CD4-positive, alpha-beta T cell treated with Interleukin-4 for 1 hour (primary cell): Measurements from ENCODE around the gene CDC37L1.
A peak's percentile ranks its signal among the peaks of the same experiment; 100 is the strongest.
"Not testable (repeated sequence)": the region's sequence is repeated elsewhere in the genome, so short reads cannot be mapped to it uniquely, and the experiment has no call there.

ENCODE experiments used
- DNase-seq, 2 donors: peaks; one replicate each; pipeline ENCODE4 v3.0.0-alpha.2; 2020 to 2022

The CDC37L1 gene

GRCh38 chr9:4679268-4680172 is at the start of gene CDC37L1:
Gene CDC37L1, plus strand, starts transcription at chr9:4679569. Its CDS starts 199 bp downstream, at chr9:4679768.
- peak; percentile 98 for DNase-seq

DNA sequence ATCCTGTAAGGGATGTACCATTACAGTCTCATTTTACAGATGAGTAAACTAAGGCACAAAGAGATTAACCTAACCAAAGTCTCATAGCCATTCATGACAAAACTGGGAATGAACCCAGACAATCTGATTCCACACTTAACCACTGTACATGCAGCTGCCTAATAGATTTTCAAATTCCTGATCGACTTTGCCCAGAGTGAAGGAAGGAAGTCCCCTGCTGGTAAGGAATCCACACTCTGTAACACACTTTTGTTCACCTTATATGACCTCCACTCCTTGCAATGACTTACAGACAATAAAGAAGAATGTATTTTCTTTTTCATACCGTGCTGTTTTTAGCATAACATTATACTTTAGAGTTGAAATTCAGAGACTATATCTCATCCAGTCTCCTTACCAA is 48.5 kb upstream of the CDC37L1 start:
- DNase-seq, result no peak

- no peak for DNase-seq
These were observed 40.4 kb upstream of the CDC37L1 start for GRCh38 chr9:4638968-4639367.

- DNase-seq, result no peak
These were observed 39.9 kb upstream of the CDC37L1 start for GRCh38 chr9:4639420-4639819.

- DNase-seq, result peak; percentile 33 to 53
These were observed 39.3 kb upstream of the CDC37L1 start for GRCh38 chr9:4640027-4640426.

DNA sequence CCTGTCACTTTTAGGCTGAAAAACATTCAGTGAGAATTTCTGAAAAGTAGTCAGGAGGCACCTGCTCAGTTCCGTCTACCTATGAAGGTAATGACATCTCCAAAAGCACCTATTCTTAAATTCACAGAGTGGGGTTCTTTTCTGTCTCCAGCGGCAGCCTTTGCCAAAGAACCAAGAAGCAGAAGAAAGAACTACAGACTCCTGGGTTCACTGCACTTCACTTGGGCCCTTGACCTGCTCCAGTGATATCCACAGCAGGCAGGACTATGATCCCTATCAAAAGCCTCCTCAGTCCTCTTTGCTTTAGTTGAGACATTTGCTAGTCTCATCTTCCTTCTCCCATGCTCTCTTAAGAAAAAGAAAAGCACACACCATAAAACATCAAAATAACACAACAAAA is 37.0 kb upstream of the CDC37L1 start:
- DNase-seq, result no peak

- DNase-seq, result no peak
These were observed 25.3 kb upstream of the CDC37L1 start for GRCh38 chr9:4654084-4654483.

DNA sequence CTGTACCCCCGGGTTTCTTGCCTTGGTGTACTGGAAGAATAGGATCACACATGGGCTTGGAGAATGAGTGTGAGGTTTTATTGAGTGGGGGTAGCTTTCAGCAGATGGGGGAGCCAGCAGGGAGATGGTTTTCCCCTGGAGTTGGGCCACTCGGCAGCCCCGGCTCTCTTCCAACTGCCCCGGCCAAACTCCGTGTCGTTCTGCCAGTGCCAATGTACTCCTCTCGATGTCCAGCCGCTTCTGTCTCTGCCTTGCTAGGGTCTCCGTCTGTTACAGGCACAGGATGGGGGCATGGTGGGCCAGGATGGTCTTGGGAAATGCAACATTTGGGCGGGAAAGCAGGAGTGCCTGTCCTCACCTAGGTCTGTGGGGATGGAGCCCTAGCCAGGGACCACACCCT is 24.8 kb upstream of the CDC37L1 start:
- DNase-seq, result no peak

DNA sequence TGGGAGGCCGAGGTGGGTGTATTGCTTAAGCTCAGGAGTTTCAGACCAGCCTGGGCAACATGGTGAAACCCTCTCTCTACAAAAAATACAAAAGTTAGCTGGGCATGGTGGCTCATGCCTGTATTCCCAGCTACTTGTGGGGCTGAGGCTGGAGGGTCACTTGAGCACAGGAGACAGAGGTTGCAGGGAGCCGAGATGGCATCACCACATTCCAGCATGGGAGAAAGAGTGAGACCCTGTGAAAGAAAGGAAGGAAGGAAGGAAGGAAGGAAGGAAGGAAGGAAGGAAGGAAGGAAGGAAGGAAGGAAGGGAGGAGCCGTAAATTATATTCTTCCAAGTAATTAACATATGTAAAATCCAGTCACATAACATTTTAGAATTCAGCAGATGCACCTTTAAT is 23.2 kb upstream of the CDC37L1 start:
- not testable (repeated sequence) for DNase-seq

DNA sequence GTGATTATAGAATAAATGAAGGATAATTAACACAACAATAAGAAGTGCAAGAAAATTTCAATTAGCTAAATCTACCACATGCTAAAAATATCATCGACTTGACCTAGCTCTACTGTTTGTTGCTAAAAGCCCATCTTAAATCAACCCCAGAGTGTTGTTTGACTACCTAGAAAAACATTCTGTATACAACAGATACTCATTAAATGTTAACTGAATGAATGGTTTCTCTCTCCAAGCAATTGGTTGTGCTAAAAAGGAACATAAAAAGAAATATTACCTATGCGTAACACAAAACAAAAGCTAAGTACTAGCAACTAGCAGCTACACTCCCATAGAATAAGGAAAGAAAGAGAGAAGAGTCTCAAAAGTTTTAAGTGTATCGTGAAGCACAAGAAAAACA is 22.7 kb upstream of the CDC37L1 start:
- no peak for DNase-seq

GRCh38 chr9:4657426-4658159 is 21.8 kb upstream of the CDC37L1 start:
- no peak for DNase-seq

GRCh38 chr9:4660665-4661064 is 18.7 kb upstream of the CDC37L1 start:
- DNase-seq, result not testable (repeated sequence)

- DNase-seq, result no peak
These were observed 18.2 kb upstream of the CDC37L1 start for GRCh38 chr9:4661165-4661564.

- DNase-seq, result peak in 1 of 2 donors; percentile 49
These were observed 17.8 kb upstream of the CDC37L1 start for GRCh38 chr9:4661611-4662010.

DNA sequence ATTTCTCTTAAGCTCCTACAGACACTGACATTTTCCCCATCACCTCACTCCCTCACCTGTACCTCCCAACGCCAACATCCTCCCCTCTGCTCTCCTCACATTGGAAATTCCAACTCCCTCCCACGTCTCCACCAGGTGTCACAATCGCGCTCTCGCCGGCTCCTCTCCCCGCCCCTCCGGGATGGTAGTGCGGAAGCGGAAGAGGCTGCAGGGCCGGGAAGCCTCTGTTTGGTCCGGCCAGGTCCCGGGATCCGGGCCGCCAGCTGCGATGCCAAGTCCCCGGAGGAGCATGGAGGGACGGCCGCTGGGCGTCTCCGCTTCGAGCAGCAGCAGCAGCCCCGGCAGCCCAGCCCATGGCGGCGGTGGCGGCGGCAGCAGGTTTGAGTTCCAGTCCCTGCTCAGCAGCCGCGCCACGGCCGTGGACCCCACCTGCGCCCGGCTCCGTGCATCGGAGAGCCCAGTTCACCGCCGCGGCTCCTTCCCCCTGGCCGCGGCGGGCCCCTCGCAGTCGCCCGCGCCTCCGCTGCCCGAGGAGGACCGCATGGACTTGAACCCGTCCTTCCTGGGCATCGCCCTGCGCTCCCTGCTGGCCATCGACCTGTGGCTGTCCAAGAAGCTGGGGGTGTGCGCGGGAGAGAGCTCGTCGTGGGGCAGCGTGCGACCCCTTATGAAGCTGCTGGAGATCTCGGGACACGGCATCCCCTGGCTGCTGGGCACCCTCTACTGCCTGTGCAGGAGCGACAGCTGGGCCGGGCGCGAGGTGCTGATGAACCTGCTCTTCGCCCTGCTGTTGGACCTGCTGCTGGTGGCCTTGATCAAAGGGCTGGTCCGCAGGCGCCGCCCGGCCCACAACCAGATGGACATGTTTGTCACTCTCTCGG is 17.0 kb upstream of the CDC37L1 start, which contains the start of gene PLPP6:
Gene PLPP6, plus strand, starts transcription at position 187 of the 881 bp plus-strand sequence. Its CDS starts 82 bp downstream, at position 269.
- DNase-seq, result peak; percentile 73 to 80

DNA sequence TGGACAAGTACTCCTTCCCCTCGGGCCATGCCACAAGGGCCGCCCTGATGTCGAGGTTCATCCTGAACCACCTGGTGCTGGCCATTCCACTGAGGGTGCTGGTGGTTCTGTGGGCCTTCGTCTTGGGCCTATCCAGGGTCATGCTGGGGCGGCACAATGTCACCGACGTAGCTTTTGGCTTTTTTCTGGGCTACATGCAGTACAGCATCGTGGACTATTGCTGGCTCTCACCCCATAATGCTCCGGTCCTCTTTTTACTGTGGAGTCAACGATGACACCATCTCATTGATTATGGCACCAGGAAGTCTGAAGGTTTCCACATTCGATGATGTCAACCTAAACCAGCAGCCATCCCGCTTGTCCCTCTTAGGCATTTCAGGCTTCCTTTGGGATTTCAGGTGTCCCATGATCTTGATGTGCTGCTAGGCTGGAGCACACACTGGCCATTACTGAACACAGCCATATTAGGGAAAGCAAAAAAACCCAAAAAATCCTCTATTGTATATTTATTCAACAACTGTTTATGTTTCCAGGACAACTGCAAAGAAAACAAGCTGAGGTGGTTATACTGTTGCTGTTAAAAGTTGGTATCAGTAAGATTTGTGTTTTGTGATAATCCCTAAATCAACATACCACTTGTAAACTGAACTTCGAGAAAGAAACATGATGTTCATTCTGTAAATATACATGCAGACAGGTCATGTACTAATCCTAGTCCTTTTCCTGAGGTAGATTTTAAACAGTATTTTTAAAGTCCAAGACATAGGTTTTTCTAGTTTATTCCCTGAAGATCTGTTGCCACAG is 16.2 kb upstream of the CDC37L1 start:
- DNase-seq, result peak in 1 of 2 donors; percentile 53

- DNase-seq, result no peak
These were observed 15.4 kb upstream of the CDC37L1 start for GRCh38 chr9:4663956-4664355.

DNA sequence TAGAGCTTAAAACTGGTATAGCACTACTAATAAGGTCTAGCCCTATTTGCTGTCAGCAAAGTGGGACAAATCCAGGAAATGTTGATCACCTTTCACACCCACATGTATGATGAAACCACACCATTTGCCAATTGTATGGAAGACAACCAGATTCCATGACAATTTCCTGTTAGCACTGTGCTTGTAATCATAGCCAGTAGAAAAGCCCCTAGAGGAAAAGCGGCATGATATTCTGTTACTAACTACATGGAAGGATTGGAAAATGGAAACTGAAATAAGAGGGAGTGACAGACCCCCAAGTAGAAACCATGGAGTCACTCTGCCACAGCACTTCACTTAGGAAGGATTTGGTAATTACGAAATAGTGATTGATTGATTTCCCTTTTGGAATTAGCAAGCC is 14.0 kb upstream of the CDC37L1 start:
- DNase-seq, result no peak

DNA sequence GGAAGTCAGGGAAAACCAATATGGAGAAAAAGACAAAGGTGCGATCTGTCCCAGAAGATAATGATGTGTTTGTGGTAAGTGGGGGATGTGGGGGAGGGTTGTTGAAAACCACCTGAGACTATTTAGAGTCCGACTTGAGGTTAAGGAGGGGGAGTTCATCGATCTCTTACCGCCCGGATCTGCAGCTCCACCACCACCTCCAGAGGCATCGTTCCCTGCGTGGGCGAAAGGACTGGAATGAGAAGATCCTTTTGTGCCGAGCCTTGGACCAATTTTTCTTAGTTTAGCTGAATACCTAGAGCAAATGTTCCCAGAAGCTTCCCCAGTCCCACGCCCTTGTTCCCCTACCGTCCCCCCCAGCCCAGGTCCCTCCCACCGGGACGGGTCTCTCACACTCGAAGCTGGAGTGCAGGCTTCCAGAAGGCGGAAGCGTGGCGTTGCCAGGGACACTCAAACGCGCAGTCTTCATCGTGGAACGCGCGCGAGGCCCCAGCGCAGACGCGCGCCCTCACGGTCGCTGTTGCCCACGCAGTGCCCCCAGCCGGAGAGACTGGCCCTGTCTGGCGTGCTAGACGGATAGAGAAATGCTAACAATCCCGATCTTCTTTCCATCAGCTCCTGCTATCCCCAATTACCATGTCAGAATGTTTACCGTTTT is 13.2 kb upstream of the CDC37L1 start, which contains the start of gene SPATA6L:
Gene SPATA6L, minus strand, starts transcription at position 439 of the 658 bp plus-strand sequence. Its CDS starts 230 bp downstream, at position 209.
- peak; percentile 40 to 41 for DNase-seq

DNA sequence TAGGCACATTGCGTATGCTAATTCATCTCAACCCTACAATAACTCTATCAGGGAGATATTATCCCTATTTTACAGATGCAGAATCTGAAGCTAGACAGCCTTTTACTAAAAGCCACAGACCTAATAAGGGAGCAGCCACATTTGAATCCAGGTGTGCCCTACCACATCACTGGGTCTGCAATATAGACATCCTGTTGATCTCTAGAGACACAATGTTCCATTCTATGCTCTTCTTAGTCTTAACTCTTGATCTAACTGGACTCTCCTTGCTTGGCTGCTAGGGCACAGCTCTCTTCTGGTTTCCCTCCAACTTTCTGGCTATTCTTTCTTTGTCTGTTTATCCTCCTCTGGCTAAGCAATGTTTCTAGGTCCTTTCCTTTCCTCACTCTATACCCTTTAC is 11.7 kb upstream of the CDC37L1 start:
- peak in 1 of 2 donors; percentile 26 for DNase-seq

GRCh38 chr9:4668604-4669003 is 10.8 kb upstream of the CDC37L1 start:
- no peak for DNase-seq
